OCI-LY7 (cell line): ENCODE data around the gene CCIN. TPM values are rescaled to one million over a fixed set of nuclear protein-coding genes. Genes with fewer than 3 reads are reported as not detected.

Experiments used
- BruUV-seq: library from RNA; stranded (reverse); fragments of 400-500 nt; replicated peaks from 2 replicates; lab custom pipeline; 2021; lab: Mats Ljungman, UMichigan
- CTCF ChIA-PET: fragments of 300-600 bp; sonication (Branson Sonifier 250); formaldehyde crosslinking; loops from one replicate; lab custom pipeline; 2022; ENCODE audit warnings: antibody characterized with exemption; ENCODE audit not compliant: unreplicated experiment; lab: Charles Lee
- POLR2A ChIA-PET: fragments of 300-600 bp; sonication (Branson Sonifier 250); formaldehyde crosslinking; loops from one replicate; lab custom pipeline; 2022; ENCODE audit warnings: antibody characterized with exemption; lab: Charles Lee
- DNase-seq: peaks from one replicate; pipeline ENCODE4 v3.0.0-alpha.2; 2015; ENCODE audit warnings: low spot score
- H2AFZ ChIP-seq: fragments of 200-600 bp; sonication (generic), shearing (Covaris generic); 2 replicates; pipeline ENCODE4 v1.6.1; 2014; ENCODE audit warnings: mild to moderate bottlenecking, antibody characterized with exemption, low read length, moderate library complexity
- H3K27ac ChIP-seq: fragments of 200-600 bp; sonication (generic); 2 replicates; pipeline ENCODE4 v1.5.1; 2014; ENCODE audit warnings: mixed run types, low read depth, mild to moderate bottlenecking, moderate library complexity, low read length, inconsistent platforms; ENCODE audit not compliant: poor library complexity, severe bottlenecking
- H3K36me3 ChIP-seq: fragments of 200-600 bp; sonication (generic); 2 replicates; pipeline ENCODE4 v1.6.1; 2014; ENCODE audit warnings: mild to moderate bottlenecking, antibody characterized with exemption, low read length, moderate library complexity, mixed read lengths; ENCODE audit not compliant: insufficient read depth
- H3K4me1 ChIP-seq: fragments of 200-600 bp; sonication (generic); 2 replicates; pipeline ENCODE4 v1.5.1; 2014; ENCODE audit warnings: mild to moderate bottlenecking, low read length; ENCODE audit not compliant: insufficient read depth, poor library complexity, severe bottlenecking
- H3K4me2 ChIP-seq: fragments of 200-600 bp; sonication (generic); 2 replicates; pipeline ENCODE4 v1.6.1; 2014; ENCODE audit warnings: mild to moderate bottlenecking, low read length
- H3K4me3 ChIP-seq: fragments of 200-600 bp; sonication (generic); 2 replicates; pipeline ENCODE4 v1.5.1; 2014; ENCODE audit warnings: mild to moderate bottlenecking, low read depth, low read length; ENCODE audit not compliant: poor library complexity, severe bottlenecking
- H3K79me2 ChIP-seq: fragments of 200-600 bp; sonication (generic); 2 replicates; pipeline ENCODE4 v1.6.1; 2016; ENCODE audit warnings: low read depth, mild to moderate bottlenecking, low read length, moderate library complexity, mixed read lengths; ENCODE audit not compliant: insufficient read depth
- H3K9me2 ChIP-seq: fragments of 200-600 bp; sonication (generic); 2 replicates; pipeline ENCODE4 v1.6.1; 2016; ENCODE audit warnings: mild to moderate bottlenecking, low read length, mixed read lengths; ENCODE audit not compliant: insufficient read depth
- H3K9me3 ChIP-seq: fragments of 200-600 bp; sonication (generic); 2 replicates; pipeline ENCODE4 v1.6.1; 2014; ENCODE audit warnings: mild to moderate bottlenecking, mixed run types, low read length, mixed read lengths
- H4K20me1 ChIP-seq: fragments of 200-600 bp; sonication (generic); 2 replicates; pipeline ENCODE4 v1.6.1; 2014; ENCODE audit warnings: mild to moderate bottlenecking, antibody characterized with exemption, low read length, moderate library complexity, mixed read lengths; ENCODE audit not compliant: insufficient read depth
- EZH2phosphoT487 ChIP-seq: fragments of 200-600 bp; sonication (generic); IDR thresholded peaks from 2 replicates; pipeline ENCODE4 v1.6.1; 2018; ENCODE audit warnings: low read depth, borderline replicate concordance, mild to moderate bottlenecking, mixed run types, antibody characterized with exemption, low read length, moderate library complexity, mixed read lengths
- intact Hi-C: fragments of 100-400 bp; cut with micrococcal nuclease; formaldehyde crosslinking; loops from one replicate; pipeline ENCODE4 v1.10.0; 2022; ENCODE audit not compliant: unreplicated experiment
- total RNA-seq, 2 experiments: library from RNA; depleted of rRNA in 1 of 2; stranded (reverse); fragments of >200 nt in 1 of 2; shearing (Covaris generic) in 1 of 2; gene quantifications; 2 replicates each; pipeline ENCODE4 v1.2.3, GENCODE V29; 2014 to 2022
- TF ChIP-seq, protein P1 (sequence below): fragments of 200-600 bp; sonication (generic); conservative IDR thresholded peaks from 2 replicates; pipeline ENCODE4 v1.5.1; 2014; ENCODE audit warnings: mild to moderate bottlenecking, antibody characterized with exemption, low read length, moderate library complexity, mixed read lengths

Gene CCIN
- total RNA-seq, 2 experiments from 2014 or later, result not detected

DNA sequence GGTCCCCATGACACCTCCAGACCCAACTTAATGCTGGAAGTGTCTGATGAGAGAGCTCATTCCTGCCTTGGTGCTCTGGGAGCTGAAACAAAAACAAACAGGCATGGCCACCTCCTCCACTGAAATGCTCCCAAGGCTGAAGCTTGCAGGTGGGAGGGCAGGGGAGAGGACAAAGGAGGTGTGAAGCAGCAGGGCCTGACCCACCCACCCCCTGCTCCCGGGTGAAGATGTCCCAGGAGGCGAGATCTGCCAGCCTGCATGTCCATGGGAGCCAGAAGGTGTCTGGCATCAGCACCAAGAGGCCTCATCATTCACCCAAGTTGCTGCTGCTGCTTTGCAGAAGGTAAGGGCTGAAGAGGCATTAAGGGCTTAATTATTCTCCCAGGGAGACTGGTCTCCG is 4.2 kb upstream of the CCIN start:
- no TSS peak for BruUV-seq
- Histone ChIP-seq H3K4me2 (no peak overlapping the region), H3K4me1 (peaks cover 3% of the 10 kb centered on the region), H3K79me2 (no peaks in the 10 kb centered on the region), H4K20me1 (no peaks in the 10 kb centered on the region), H3K4me3 (no peak overlapping the region), H3K9me3 (no peaks in the 10 kb centered on the region), H3K27ac (no peak overlapping the region), H2AFZ (no peak overlapping the region), H3K9me2 (no peaks in the 10 kb centered on the region), H3K36me3 (no peaks in the 10 kb centered on the region)
- intact Hi-C loops, result loop anchor here (10.0 kb wide), 1 partner anchor 130 kb away; the partner anchor contains the start of gene RECK
- TF ChIP-seq, protein P1, sequence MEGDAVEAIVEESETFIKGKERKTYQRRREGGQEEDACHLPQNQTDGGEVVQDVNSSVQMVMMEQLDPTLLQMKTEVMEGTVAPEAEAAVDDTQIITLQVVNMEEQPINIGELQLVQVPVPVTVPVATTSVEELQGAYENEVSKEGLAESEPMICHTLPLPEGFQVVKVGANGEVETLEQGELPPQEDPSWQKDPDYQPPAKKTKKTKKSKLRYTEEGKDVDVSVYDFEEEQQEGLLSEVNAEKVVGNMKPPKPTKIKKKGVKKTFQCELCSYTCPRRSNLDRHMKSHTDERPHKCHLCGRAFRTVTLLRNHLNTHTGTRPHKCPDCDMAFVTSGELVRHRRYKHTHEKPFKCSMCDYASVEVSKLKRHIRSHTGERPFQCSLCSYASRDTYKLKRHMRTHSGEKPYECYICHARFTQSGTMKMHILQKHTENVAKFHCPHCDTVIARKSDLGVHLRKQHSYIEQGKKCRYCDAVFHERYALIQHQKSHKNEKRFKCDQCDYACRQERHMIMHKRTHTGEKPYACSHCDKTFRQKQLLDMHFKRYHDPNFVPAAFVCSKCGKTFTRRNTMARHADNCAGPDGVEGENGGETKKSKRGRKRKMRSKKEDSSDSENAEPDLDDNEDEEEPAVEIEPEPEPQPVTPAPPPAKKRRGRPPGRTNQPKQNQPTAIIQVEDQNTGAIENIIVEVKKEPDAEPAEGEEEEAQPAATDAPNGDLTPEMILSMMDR, result no peak
- no peak for TF ChIP-seq EZH2phosphoT487
- ChIA-PET CTCF (interaction anchor here (4.1 kb wide), 1 partner anchor 63 kb away, joined by 31 read pairs; no protein-coding TSS in a partner anchor), POLR2A (interaction anchor here (1.1 to 1.3 kb wide), 3 partner anchors 11 to 62 kb away, joined by 3 read pairs; no protein-coding TSS in a partner anchor)
- DNase-seq, result no peak

DNA sequence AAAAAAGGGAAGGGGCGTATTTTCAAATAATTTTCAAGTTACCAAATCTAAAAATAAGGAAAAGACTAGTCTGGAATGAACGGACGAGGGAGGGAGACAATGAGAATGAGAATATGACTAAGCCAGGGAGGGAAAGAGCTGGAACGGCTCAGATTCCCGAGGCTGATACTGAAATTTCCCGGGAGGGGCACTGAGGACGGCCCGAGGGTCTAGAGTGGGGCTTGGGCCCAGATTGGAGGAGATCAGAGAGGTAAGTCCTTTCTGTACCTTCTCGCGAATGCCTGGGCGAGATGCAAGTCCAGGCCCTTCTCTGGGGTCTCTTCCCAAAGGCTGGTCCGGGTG is 3.4 kb upstream of the CCIN start:
- no peak for DNase-seq
- Histone ChIP-seq H3K4me3 (peak overlapping the region; percentile 69), H3K4me2 (peak overlapping the region; percentile 89; the same call in 1 of the 2 replicates), H3K9me3 (no peaks in the 10 kb centered on the region), H3K4me1 (peaks cover 3% of the 10 kb centered on the region), H3K27ac (no peak overlapping the region), H3K36me3 (no peaks in the 10 kb centered on the region), H2AFZ (peak overlapping the region; percentile 89; the same call in 1 of the 2 replicates), H3K9me2 (no peaks in the 10 kb centered on the region), H4K20me1 (no peaks in the 10 kb centered on the region), H3K79me2 (no peaks in the 10 kb centered on the region)
- ChIA-PET POLR2A (interaction anchor here (0.7 to 1.6 kb wide), 5 partner anchors 14 to 1150 kb away, joined by 3 to 13 read pairs (median 5); no protein-coding TSS in a partner anchor), CTCF (interaction anchor here (1.0 to 4.1 kb wide), 2 partner anchors 25 to 64 kb away, joined by 4 to 31 read pairs; partner anchors contain the start of gene CLTA)
- TF ChIP-seq, protein P1, result no peak
- TF ChIP-seq EZH2phosphoT487, result no peak
- intact Hi-C loops, result loop anchor here (1.0 to 10.0 kb wide), 5 partner anchors 11 to 211 kb away; partner anchors contain the start of gene RECK
- BruUV-seq, result no TSS peak
